ENCODE data around the gene MRPS23. TPM values are rescaled to one million over a fixed set of nuclear protein-coding genes. Genes with fewer than 3 reads are reported as not detected.
A peak's percentile ranks its signal among the peaks of the same experiment; 100 is the strongest.

Gene MRPS23
- polyA plus RNA-seq, 2 of the 4 experiments (the other 2 are of a cell fraction) = 110 to 153 TPM

DNA sequence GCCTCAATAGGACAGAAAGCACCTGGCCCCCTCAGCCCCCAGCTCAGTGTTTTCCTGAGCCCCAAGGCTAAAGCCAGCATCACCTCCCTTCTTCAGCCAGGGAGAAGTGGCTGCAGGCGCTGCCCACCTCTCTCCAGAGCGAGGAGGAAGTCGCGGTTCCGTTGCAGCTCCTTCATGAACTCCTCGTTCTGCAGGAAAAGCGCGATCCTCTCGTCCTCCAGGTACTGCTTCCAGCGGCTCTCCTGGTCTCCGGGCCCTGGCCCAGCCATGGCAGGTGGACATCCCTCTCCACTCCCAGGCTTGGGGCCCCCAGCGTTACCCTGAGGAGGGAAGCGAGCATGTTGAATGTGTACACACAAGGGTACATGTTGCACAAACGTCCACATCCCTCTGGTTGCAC lies 22.7 kb upstream of the MRPS23 start:
- ATAC-seq (no peak), FAIRE-seq (no peak), DNase-seq (ENCODE audit: low read depth in 1 of 2, low spot score in 1 of 2) (no peak)
- TF ChIP-seq CBX8 (IDR thresholded peaks at IDR 0.05) = no peak
- TF ChIP-seq PHF8 (IDR thresholded peaks at IDR 0.05; ENCODE audit: borderline replicate concordance, low read depth) = no peak
- TF ChIP-seq KDM5A (IDR thresholded peaks at IDR 0.05) = no peak
- no peak for TF ChIP-seq USF2 (IDR thresholded peaks at IDR 0.05)
- Histone ChIP-seq H3K4me3 (no peak overlapping the region), H3K4me2 (no peak overlapping the region), H3K4me1 (peaks cover 95% of the 10 kb centered on the region), H3K9me3 (no peaks in the 10 kb centered on the region), H3K27ac (peak overlapping the region; percentile 92 to 95; a peak in 4 of 6 replicates)
- ChIA-PET POLR2A (no interaction called here), CTCF (interaction anchor here (0.6 to 48.7 kb wide), 8 partner anchors 13 to 238 kb away, joined by 3 to 1377 read pairs (median 4); partner anchors contain the start of genes MRPS23, SRSF1 and VEZF1)
- 91% methylated on average over 14 of the region's 14 CpGs for WGBS (ENCODE audit: missing lambda C conversion rate)

DNA sequence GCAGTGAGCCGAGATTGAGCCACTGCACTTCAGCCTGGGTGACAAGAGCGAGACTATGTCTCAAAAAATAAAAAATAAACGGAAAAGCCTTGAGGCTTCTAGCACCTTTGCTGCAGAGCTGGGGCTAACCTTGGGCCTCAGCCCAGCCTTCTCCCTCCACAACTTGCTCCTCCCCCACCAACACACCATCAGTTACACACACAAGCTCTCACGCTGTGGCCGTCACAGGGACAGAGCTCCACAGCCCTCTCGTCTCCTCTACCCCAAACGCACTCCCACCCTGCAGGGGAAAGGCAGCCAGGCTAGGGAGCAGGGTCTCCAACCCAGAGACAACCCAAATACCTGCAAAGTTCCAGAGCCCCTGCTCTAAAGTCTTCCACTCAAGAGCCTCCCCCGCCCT lies 22.0 kb upstream of the MRPS23 start:
- TF ChIP-seq HOXB5 (CRISPR knock-in tag; IDR thresholded peaks at IDR 0.05) = no peak
- TF ChIP-seq ZNF302 (CRISPR knock-in tag; IDR thresholded peaks at IDR 0.05) = no peak
- no peak for TF ChIP-seq FOSB (CRISPR knock-in tag; IDR thresholded peaks at IDR 0.05)
- TF ChIP-seq EHMT2 (IDR thresholded peaks at IDR 0.05; ENCODE audit: low read depth) = no peak
- TF ChIP-seq HOXA7 (CRISPR knock-in tag; IDR thresholded peaks at IDR 0.05) = no peak
- TF ChIP-seq POLR2A (IDR thresholded peaks at IDR 0.05; ENCODE audit: low read length) = no peak
- TF ChIP-seq CBX2 (IDR thresholded peaks at IDR 0.05; ENCODE audit: borderline replicate concordance, low read depth) = no peak
- TF ChIP-seq CHD4 (IDR thresholded peaks at IDR 0.05; ENCODE audit: borderline replicate concordance) = no peak
- no peak for TF ChIP-seq E2F6 (IDR thresholded peaks at IDR 0.05; ENCODE audit: borderline replicate concordance, low read depth)
- no peak for TF ChIP-seq SMC3 (IDR thresholded peaks at IDR 0.05)
- no peak overlapping the region for H3K4me3 ChIP-seq
- H3K4me2 ChIP-seq = no peak overlapping the region
- ATAC-seq (no peak), DNase-seq (ENCODE audit: low read depth in 1 of 2, low spot score in 1 of 2) (no peak), FAIRE-seq (no peak)
- peaks cover 95% of the 10 kb centered on the region for H3K4me1 ChIP-seq
- POLR2A ChIA-PET = no interaction called here
- peak overlapping the region; percentile 24 to 92; a peak in 5 of 6 replicates for H3K27ac ChIP-seq
- 97% methylated on average over 8 of the region's 8 CpGs for WGBS (ENCODE audit: missing lambda C conversion rate)
- no peaks in the 10 kb centered on the region for H3K9me3 ChIP-seq
- CTCF ChIA-PET = interaction anchor here (0.6 to 48.7 kb wide), 9 partner anchors 12 to 238 kb away, joined by 3 to 1377 read pairs (median 4); partner anchors contain the start of genes CUEDC1, MRPS23, SRSF1 and VEZF1

GRCh38 chr17:57871155-57871554 lies 21.3 kb upstream of the MRPS23 start:
- Histone ChIP-seq H3K9me3 (no peaks in the 10 kb centered on the region), H3K4me3 (no peak overlapping the region), H3K4me2 (no peak overlapping the region), H3K4me1 (peaks cover 90% of the 10 kb centered on the region), H3K27ac (peak overlapping the region; percentile 92 to 95)
- ATAC-seq (no peak), DNase-seq (ENCODE audit: low read depth in 1 of 2, low spot score in 1 of 2) (no peak), FAIRE-seq (no peak)
- POLR2A ChIA-PET = interaction anchor here (0.7 to 2.5 kb wide), 2 partner anchors 11 to 117 kb away, joined by 3 to 15 read pairs; partner anchors contain the start of gene VEZF1
- CTCF ChIA-PET = interaction anchor here (1.7 to 48.7 kb wide), 8 partner anchors 3 to 130 kb away, joined by 3 to 1377 read pairs (median 272); partner anchors contain the start of genes CUEDC1, MRPS23, SRSF1 and VEZF1
- WGBS (ENCODE audit: missing lambda C conversion rate) = 94% methylated on average over 7 of the region's 7 CpGs
- TF ChIP-seq, protein P1, sequence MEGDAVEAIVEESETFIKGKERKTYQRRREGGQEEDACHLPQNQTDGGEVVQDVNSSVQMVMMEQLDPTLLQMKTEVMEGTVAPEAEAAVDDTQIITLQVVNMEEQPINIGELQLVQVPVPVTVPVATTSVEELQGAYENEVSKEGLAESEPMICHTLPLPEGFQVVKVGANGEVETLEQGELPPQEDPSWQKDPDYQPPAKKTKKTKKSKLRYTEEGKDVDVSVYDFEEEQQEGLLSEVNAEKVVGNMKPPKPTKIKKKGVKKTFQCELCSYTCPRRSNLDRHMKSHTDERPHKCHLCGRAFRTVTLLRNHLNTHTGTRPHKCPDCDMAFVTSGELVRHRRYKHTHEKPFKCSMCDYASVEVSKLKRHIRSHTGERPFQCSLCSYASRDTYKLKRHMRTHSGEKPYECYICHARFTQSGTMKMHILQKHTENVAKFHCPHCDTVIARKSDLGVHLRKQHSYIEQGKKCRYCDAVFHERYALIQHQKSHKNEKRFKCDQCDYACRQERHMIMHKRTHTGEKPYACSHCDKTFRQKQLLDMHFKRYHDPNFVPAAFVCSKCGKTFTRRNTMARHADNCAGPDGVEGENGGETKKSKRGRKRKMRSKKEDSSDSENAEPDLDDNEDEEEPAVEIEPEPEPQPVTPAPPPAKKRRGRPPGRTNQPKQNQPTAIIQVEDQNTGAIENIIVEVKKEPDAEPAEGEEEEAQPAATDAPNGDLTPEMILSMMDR (IDR thresholded peaks at IDR 0.05) = no peak
- TF ChIP-seq NPAS2 (CRISPR knock-in tag; IDR thresholded peaks at IDR 0.05; ENCODE audit: borderline replicate concordance) (no peak), KDM5A (IDR thresholded peaks at IDR 0.05) (no peak), ESRRA (IDR thresholded peaks at IDR 0.05; ENCODE audit: borderline replicate concordance, low read length) (no peak), GATA3 (IDR thresholded peaks at IDR 0.05; ENCODE audit: borderline replicate concordance) (no peak), TP53 (CRISPR knock-in tag; IDR thresholded peaks at IDR 0.05) (no peak), MYC (IDR thresholded peaks at IDR 0.05; ENCODE audit: borderline replicate concordance, low read length) (no peak), SREBF2 (IDR thresholded peaks at IDR 0.05) (no peak), CHD4 (IDR thresholded peaks at IDR 0.05; ENCODE audit: borderline replicate concordance) (no peak)

All from A549 (cell line).